HG02840 (cell line): ENCODE measurements around the gene ARHGAP15.
A peak's percentile ranks its signal among the peaks of the same experiment; 100 is the strongest.
"Not testable (repeated sequence)": the region's sequence is repeated elsewhere in the genome, so short reads cannot be mapped to it uniquely, and the experiment has no call there.

Experiments
- ATAC-seq: cut with Tn5 transposase; IDR thresholded peaks from one replicate; pipeline ENCODE4 v1.9.1; 2021; ENCODE audit warnings: mild to moderate bottlenecking, moderate library complexity, moderate number of reproducible peaks; ENCODE audit not compliant: unreplicated experiment, low FRiP score

Gene ARHGAP15

GRCh38 chr2:143505542-143505941, 376.3 kb downstream of the ARHGAP15 start:
- no peak for ATAC-seq

- ATAC-seq, result peak; percentile 63
These were observed 383.9 kb downstream of the ARHGAP15 start for GRCh38 chr2:143513081-143513480.

GRCh38 chr2:143514413-143514812, 385.2 kb downstream of the ARHGAP15 start:
- ATAC-seq, result no peak

DNA sequence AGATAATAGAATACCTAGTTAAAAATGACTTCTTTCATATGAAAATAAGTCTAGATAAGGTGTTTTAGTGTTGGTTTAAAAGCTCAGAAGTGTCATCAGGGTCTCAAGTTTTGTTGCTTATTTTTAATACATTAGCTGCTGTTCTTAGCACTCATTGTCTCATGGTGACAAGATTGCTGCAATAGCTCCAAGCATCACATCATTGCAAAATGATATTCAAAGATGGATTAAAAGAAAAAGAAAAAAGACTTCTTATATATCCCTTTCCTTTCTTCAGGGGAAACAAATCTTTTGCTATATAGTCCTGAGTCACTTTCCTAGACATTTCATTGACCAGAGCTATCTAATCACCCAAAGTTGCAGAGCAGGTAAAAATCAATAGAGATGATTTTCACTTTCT, 386.1 kb downstream of the ARHGAP15 start:
- ATAC-seq, result no peak

GRCh38 chr2:143519521-143519920, 390.3 kb downstream of the ARHGAP15 start:
- no peak for ATAC-seq

DNA sequence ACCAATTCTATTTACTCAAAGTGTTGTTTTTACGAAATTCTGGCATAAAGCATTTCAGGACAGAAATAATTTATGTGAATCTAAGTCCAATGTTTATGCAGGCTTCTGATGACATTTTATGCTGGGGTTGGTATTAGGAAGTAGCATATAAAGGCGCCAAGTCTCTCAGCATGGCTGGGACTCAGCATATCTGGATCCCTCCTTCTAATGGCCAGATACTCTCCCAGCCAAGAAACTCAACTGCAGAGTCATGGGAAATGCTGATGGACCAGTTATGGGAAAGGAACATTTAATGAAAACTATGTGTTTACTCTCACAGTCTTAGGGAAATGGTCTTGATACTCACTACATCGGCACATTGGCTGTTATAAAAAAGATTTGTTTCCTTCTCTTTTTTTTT, 392.2 kb downstream of the ARHGAP15 start:
- no peak for ATAC-seq

GRCh38 chr2:143522699-143523098, 393.5 kb downstream of the ARHGAP15 start:
- no peak for ATAC-seq

GRCh38 chr2:143524119-143524553, 394.9 kb downstream of the ARHGAP15 start:
- ATAC-seq, result no peak

DNA sequence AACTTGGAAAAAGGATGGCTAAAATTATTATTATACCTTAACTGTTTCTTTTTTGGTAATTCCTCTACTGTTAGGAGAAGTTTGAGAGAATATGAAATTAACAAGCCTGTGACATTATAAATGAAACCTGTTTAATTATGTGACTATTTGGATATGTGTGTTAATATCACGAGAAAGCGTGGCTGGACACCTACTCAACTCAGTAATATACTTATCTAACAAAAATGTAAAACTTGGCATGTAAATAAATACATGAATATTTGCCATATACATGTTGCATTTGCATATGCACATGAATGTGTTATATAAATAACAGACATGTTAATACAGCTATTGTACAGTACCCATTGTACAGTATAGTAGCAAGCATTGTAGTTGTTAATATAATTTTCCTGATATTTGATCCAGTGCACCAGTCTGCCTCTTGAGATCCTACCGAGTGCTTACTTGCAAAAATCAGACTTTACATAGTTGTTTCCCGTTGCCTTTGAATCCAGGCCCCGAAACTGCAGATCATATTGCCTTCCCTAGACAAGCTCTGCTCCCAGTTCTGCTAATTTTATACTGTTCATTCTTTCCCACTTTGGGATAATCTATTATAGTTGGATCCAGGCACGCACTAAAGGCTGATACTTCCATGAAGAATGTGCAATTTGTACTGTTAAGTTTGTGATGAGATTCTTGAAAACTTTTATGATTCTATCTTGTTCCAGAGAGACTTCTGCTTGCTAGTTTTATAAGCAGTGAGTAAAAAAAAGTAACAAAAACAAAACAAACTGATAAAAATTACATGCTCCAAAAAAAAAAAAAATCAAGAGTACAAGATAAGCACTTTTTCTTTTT, 395.6 kb downstream of the ARHGAP15 start:
- no peak for ATAC-seq

- ATAC-seq, result no peak
These were observed 396.2 kb downstream of the ARHGAP15 start for GRCh38 chr2:143525402-143525860.

GRCh38 chr2:143526498-143526897, 397.3 kb downstream of the ARHGAP15 start:
- no peak for ATAC-seq

DNA sequence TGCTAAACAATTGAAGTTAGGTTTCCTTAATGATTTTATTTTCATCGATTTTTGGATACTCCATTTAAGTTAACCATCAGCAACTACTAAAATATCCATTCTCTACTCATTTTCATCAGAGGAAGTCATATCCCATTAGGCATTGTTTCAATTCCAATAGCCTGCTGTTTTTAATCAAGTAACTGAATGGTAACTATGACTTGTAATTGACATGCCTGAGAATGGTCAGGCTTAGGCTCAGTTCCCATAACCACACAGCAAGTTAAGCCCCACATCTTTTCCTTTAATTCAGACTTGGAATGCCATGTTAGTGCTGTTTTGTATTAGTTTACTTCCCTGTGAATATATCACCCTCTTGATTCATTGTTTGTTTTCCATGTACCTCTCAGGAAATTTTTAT, 398.8 kb downstream of the ARHGAP15 start:
- no peak for ATAC-seq

DNA sequence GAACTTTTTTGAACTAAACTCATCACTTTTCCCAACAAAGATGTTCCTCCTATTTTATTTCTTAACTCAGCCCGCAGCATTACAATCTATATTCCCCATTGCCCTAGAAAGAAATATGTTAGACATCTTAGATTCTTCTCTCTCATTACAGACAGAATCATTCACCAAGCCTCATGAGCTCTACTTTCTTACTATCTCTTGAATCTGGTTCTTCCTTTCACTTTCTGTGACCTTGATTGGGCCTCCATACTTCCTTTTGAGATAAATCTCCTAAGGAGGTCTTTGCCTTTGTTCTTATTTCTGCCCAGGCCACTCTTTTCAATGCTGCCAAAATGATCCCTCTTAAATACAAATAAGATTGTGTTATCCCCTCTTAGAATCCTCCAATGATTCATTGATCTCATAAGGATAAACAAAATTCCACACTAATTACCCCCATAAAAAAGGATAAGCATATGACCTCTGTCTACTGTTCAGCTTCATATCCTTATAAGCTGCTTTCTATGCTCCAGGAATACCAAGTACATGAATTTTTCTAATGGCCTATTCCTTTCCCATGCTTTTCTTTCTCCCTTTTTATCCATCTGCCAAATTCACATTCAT, 400.0 kb downstream of the ARHGAP15 start:
- ATAC-seq, result no peak

- no peak for ATAC-seq
These were observed 401.5 kb downstream of the ARHGAP15 start for GRCh38 chr2:143530758-143531157.

GRCh38 chr2:143532061-143532460, 402.8 kb downstream of the ARHGAP15 start:
- ATAC-seq, result no peak

- ATAC-seq, result no peak
These were observed 404.6 kb downstream of the ARHGAP15 start for GRCh38 chr2:143533846-143534245.

GRCh38 chr2:143535802-143536201, 406.6 kb downstream of the ARHGAP15 start:
- no peak for ATAC-seq

DNA sequence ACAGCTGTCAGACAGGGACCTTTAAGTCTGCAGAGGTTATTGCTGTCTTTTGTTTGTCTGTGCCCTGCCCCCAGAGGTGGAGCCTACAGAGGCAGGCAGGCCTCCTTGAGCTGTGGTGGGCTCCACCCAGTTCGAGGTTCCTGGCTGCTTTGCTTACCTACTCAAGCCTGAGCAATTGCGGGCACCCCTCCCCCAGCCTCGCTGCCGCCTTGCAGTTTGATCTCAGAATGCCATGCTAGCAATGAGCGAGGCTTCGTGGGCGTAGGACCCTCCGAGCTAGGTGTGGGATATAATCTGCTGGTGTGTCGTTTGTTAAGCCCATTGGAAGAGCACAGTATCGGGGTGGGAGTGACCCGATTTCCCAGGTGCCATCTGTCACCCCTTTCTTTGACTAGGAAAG, 412.7 kb downstream of the ARHGAP15 start:
- ATAC-seq, result not testable (repeated sequence)

DNA sequence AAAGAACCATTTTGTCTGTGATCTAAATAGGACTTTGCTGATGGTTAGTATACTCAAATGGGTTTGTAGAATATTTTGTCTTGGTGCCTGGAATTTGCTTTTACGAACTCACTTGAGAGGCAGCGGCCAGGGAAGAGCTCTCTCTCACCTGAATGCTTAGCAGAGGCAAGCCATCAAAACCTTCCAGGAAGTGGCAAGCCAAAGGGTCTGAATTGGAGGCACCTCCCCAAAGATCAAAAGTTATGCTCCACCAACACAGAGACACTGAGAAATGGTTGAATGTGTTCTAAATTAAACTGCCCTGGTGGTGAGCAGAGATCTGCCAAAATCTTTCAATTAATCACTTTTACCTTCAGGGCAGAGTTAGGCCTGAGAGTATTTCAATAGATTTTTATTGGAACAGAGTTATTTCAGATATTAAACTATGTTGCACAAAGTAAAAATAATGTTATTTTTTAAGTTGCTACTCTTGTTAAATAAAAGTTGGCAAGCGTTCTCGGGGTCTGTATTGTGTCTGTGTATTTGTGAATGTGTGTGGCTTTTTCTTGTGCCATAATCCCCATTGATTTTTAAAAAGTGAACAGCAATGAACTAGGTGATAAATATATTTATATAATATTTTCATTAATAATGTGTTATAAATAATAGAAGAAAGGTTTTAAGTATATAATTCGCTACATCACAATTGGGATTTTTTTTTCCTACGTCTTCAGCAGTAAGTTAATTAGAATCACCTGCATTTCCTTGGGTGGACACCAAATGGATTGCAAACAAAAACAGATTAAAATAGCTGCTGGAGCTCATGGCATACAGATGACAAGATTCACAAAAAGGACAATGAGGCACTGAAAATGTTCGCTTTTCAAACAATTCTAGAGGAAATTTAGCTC, 416.1 kb downstream of the ARHGAP15 start:
- ATAC-seq, result no peak

- no peak for ATAC-seq
These were observed 416.7 kb downstream of the ARHGAP15 start for GRCh38 chr2:143545949-143546255.

GRCh38 chr2:143548032-143548431, 418.8 kb downstream of the ARHGAP15 start:
- no peak for ATAC-seq
